ENCODE data around the gene MVD. TPM values are rescaled to one million over a fixed set of nuclear protein-coding genes. Genes with fewer than 3 reads are reported as not detected.

The MVD gene
- total RNA-seq, 2 donors from 2014 or later, result 34.7 to 40.0 TPM

DNA sequence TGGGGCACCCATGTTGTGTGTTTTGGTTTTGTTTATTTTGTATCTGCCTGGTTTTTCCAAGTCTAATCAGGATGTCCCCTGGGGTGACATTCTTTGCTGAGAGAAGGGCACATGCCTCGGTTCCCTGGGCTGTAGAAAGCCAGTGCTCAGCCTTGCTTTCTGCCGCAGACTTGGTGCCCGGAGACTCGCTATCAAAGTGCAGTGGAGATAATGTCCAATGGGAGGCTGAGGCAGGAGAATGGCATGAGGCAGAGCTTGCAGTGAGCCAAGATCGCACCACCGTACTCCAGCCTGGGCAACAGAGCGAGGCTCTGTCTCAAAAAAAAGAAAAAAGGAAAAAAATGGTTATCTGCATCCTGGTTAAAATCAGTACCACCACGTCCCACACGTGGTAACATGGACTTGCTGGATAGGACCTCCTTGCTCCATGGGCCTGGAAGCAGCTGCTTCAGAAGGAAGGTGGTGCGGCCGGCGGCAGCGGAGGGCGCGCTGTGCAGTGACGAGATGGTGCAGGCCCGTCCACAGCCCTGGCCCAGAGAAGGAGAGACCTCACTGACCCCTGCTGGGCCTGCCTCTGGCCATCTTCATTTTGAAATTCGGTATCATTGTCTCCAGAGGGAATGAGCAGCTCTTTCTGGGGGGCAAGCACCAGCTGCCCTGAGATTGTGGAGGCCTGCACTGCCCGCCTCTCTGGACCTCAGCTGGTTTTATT is 43.8 kb downstream of the MVD start:
- no peaks in the 10 kb centered on the region for H3K27me3 ChIP-seq (replicated peaks; ENCODE audit: insufficient read depth)
- H3K9me3 ChIP-seq, result no peaks in the 10 kb centered on the region
- intact Hi-C loops (cut with DNase I), result no loop called here
- no peak for DNase-seq (ENCODE audit: low spot score)
- H3K4me1 ChIP-seq (replicated peaks), result peaks cover 7% of the 10 kb centered on the region
- TF ChIP-seq POLR2AphosphoS5 (IDR thresholded peaks at IDR 0.05) (no peak), POLR2A (IDR thresholded peaks at IDR 0.05) (no peak)
- TF ChIP-seq, protein P1, sequence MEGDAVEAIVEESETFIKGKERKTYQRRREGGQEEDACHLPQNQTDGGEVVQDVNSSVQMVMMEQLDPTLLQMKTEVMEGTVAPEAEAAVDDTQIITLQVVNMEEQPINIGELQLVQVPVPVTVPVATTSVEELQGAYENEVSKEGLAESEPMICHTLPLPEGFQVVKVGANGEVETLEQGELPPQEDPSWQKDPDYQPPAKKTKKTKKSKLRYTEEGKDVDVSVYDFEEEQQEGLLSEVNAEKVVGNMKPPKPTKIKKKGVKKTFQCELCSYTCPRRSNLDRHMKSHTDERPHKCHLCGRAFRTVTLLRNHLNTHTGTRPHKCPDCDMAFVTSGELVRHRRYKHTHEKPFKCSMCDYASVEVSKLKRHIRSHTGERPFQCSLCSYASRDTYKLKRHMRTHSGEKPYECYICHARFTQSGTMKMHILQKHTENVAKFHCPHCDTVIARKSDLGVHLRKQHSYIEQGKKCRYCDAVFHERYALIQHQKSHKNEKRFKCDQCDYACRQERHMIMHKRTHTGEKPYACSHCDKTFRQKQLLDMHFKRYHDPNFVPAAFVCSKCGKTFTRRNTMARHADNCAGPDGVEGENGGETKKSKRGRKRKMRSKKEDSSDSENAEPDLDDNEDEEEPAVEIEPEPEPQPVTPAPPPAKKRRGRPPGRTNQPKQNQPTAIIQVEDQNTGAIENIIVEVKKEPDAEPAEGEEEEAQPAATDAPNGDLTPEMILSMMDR (IDR thresholded peaks at IDR 0.05), result no peak
- H3K36me3 ChIP-seq, result peaks cover 15 to 20% of the 10 kb centered on the region in 2 donors
- no peak overlapping the region for H3K27ac ChIP-seq
- WGBS, result 91% methylated on average over 19 of the region's 19 CpGs
- H3K4me3 ChIP-seq, result no peak overlapping the region

DNA sequence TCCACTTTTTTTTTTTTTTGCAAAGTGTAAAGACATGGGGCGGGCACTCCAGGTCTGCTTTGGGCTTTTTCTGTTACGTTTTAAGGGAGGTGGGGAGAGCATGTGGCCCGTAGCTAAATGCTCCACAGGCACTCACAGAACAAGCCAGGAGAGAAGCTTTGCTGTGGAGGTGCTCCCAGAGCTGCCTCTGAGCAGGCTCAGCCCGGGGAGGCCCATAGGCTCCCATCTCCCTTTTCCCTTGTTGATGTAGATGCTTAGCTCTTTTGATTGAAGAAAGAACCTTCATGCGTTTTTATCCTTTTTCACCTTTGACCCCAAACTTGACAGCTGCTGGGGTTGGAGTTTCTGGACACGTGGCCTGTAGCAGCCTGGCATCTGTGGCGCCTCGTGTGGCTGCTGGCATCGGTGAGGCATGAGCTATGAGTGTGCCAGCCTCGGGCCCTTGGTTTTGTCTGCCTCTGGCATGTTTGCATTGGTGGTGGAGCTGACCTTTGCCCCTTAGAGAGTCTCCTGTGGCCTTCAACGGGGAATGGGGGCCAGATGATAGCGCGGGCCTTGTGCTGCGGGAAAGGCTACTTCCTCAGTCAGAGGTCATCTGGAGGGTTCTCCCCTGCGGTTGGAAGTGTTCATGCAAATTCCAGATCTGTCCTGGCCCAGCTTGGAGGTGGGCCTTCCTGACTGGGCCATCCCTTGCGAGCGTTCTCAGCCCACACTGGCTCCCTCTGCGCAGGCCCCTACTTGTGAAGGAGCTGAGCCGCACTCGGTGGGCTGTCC is 44.5 kb downstream of the MVD start:
- Histone ChIP-seq H3K4me3 (no peak overlapping the region), H3K4me1 (replicated peaks) (peaks cover 7% of the 10 kb centered on the region), H3K27me3 (replicated peaks; ENCODE audit: insufficient read depth) (no peaks in the 10 kb centered on the region), H3K27ac (no peak overlapping the region), H3K9me3 (no peaks in the 10 kb centered on the region), H3K36me3 (peaks cover 12% of the 10 kb centered on the region in 2 donors)
- DNase-seq (ENCODE audit: low spot score), result no peak
- intact Hi-C loops (cut with DNase I), result no loop called here
- TF ChIP-seq, protein P1 (IDR thresholded peaks at IDR 0.05), result no peak
- TF ChIP-seq POLR2A (IDR thresholded peaks at IDR 0.05), result no peak
- no peak for TF ChIP-seq POLR2AphosphoS5 (IDR thresholded peaks at IDR 0.05)
- WGBS, result 80% methylated on average over 20 of the region's 20 CpGs

DNA sequence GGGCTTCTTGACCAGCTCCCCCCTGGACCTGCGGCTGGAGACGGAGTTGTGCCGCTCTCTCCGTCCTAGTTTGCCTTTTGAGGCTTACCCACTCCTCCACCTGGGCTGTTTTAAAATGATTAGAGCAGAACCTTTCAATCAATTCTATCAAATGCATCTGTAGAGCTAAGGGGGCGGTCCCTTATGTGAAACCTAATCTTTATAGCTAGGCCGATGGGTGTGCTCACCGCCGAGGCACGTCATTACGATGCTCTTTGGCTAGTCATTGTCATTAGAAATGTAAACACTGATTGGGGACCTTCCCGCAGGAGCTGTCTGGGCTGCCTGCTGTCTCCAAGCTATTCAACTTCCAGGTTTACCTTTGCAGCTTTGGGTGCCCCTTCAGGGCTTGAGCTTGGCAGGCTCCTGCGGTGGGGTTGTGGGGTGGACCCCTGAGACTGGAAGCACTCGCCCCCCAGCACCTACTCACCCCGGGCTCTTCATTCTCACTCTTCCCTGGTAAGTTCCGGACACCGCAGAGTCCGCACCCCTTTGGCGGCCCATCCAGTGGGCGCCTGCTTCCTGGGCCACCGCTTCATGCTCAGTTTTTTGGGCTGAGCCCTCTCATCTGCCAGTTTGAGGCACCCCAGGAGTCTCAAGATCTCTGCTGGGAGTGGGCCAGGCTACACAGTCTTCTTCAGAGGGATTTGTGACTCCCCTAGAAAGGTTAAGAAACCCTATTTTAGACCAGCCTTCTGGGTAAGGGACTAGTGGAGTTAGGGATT is 45.4 kb downstream of the MVD start:
- intact Hi-C loops (cut with DNase I), result no loop called here
- Histone ChIP-seq H3K4me3 (no peak overlapping the region), H3K27ac (peak overlapping the region in 1 of 2 donors; percentile 58), H3K27me3 (replicated peaks; ENCODE audit: insufficient read depth) (no peaks in the 10 kb centered on the region), H3K9me3 (no peaks in the 10 kb centered on the region), H3K4me1 (replicated peaks) (peaks cover 7% of the 10 kb centered on the region), H3K36me3 (peaks cover 3 to 4% of the 10 kb centered on the region in 2 donors)
- 74% methylated on average over 20 of the region's 20 CpGs for WGBS
- peak; percentile 60 for TF ChIP-seq POLR2AphosphoS5 (IDR thresholded peaks at IDR 0.05)
- TF ChIP-seq POLR2A (IDR thresholded peaks at IDR 0.05), result no peak
- DNase-seq (ENCODE audit: low spot score), result peak; percentile 45

DNA sequence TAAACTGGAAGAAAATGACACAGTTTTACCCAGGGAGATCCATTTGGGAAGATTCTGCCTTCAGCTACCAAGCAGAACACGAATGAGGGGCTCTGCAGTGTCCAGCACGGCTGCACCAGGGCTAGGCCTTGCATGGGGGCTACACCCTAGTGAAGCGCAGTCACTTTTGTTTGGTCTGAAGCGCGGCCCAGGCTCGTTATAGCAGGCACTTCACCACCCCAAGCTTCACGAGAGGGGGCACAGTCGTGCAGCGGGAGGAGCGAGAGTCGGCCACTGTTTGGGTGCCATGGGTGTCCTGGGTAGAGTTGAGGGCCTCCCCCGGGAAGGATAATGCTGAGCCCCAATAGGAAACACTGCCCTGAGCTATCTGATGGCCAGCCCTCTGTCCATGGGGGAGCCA is 46.2 kb downstream of the MVD start:
- peak overlapping the region; percentile 2 to 58 for H3K27ac ChIP-seq
- no peak overlapping the region for H3K4me3 ChIP-seq
- WGBS, result 72% methylated on average over 12 of the region's 12 CpGs
- H3K36me3 ChIP-seq, result no peaks in the 10 kb centered on the region
- intact Hi-C loops (cut with DNase I), result no loop called here
- no peaks in the 10 kb centered on the region for H3K27me3 ChIP-seq (replicated peaks; ENCODE audit: insufficient read depth)
- TF ChIP-seq POLR2A (IDR thresholded peaks at IDR 0.05), result no peak
- TF ChIP-seq, protein P1 (IDR thresholded peaks at IDR 0.05), result no peak
- TF ChIP-seq POLR2AphosphoS5 (IDR thresholded peaks at IDR 0.05), result no peak
- no peaks in the 10 kb centered on the region for H3K9me3 ChIP-seq
- DNase-seq (ENCODE audit: low spot score), result no peak
- peaks cover 7% of the 10 kb centered on the region for H3K4me1 ChIP-seq (replicated peaks)

DNA sequence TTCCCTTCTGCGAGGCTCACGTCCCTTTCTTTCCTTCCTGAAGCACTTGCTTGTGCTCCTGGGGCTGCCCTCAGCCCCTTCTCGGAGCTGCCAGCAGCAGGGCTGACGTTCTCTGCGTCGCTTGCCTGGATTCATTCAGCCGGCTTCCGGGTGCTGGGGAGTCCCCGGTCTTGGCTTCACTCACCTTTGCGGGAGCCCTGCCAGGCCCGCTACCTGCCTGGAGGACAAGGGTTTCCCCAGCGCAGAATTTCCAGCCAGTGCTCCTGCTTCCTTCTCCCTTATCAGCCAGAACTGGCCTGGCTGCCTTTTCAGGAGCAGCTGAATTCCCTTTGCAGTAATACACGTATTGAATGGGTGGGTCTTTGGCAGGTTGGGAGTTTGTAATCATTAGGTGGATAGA is 46.6 kb downstream of the MVD start:
- H3K4me3 ChIP-seq, result no peak overlapping the region
- DNase-seq (ENCODE audit: low spot score), result peak; percentile 91
- WGBS, result 38% methylated on average over 13 of the region's 13 CpGs
- H3K4me1 ChIP-seq (replicated peaks), result peaks cover 7% of the 10 kb centered on the region
- TF ChIP-seq POLR2A (IDR thresholded peaks at IDR 0.05), result no peak
- peak; percentile 80 for TF ChIP-seq POLR2AphosphoS5 (IDR thresholded peaks at IDR 0.05)
- H3K27ac ChIP-seq, result peak overlapping the region; percentile 2 to 58
- H3K27me3 ChIP-seq (replicated peaks; ENCODE audit: insufficient read depth), result no peaks in the 10 kb centered on the region
- intact Hi-C loops (cut with DNase I), result no loop called here
- no peaks in the 10 kb centered on the region for H3K36me3 ChIP-seq
- H3K9me3 ChIP-seq, result no peaks in the 10 kb centered on the region
